Activated T-cell treated with anti-CD3 and anti-CD28 coated beads for 4 hours (primary cell): ENCODE results near the gene AUNIP.

Experiments used
- DNase-seq: peaks from one replicate; pipeline ENCODE4 v3.0.0-alpha.2; 2020

AUNIP gene

DNA sequence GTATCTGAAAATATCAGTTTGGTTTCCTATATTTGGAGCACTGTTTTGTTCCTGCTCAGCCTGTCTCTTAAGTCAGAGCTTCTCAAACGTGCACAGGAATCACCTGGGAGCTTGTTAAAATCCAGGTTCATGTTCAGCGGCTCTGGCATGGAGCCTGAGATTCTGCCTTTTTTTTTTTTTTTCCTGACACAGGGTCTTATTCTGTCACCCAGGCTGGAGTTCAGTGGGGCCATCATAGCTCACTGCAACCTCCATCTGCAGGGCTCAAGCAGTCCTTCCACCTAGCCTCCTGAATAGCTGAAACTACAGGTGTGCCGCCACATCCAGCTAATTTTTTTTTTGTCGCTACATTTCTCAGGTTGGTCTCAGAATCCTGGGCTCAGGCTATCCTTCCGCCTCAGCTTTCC, 71.5 kb downstream of the AUNIP start:
- no peak for DNase-seq

- DNase-seq = no peak
Observed at GRCh38 chr1:25786887-25787759, 72.1 kb downstream of the AUNIP start.

GRCh38 chr1:25785333-25786067, 73.8 kb downstream of the AUNIP start:
- DNase-seq = no peak

- no peak for DNase-seq
Observed at GRCh38 chr1:25784575-25785051, 74.6 kb downstream of the AUNIP start.
